Measurements from ENCODE around the gene MAP1LC3B.
"Not testable (repeated sequence)": the region's sequence is repeated elsewhere in the genome, so short reads cannot be mapped to it uniquely, and the experiment has no call there.

The MAP1LC3B gene

GRCh38 chr16:87383505-87384161 lies 8.5 kb upstream of the MAP1LC3B start, which contains the start of gene FBXO31:
Gene FBXO31 (minus strand): TSS chr16:87383776. CDS start chr16:87383744, 32 bp downstream.
- DNase-seq: peak; percentile 82 to 99

GRCh38 chr16:87384162-87384874 lies 7.8 kb upstream of the MAP1LC3B start:
- DNase-seq: no peak

GRCh38 chr16:87384875-87385167 lies 7.3 kb upstream of the MAP1LC3B start:
- not testable (repeated sequence) for DNase-seq

- DNase-seq: peak; percentile 66 to 95
Observed at GRCh38 chr16:87387942-87388817, 4.0 kb upstream of the MAP1LC3B start.

- DNase-seq: no peak
Observed at GRCh38 chr16:87388818-87389134, 3.4 kb upstream of the MAP1LC3B start.

GRCh38 chr16:87389245-87389644 lies 2.9 kb upstream of the MAP1LC3B start:
- no peak for DNase-seq

- DNase-seq: not testable (repeated sequence)
Observed at GRCh38 chr16:87389914-87390313, 2.2 kb upstream of the MAP1LC3B start.

GRCh38 chr16:87390641-87391323 lies 1.4 kb upstream of the MAP1LC3B start:
- DNase-seq: no peak

- DNase-seq: no peak
Observed at GRCh38 chr16:87391324-87391949, 699 bp upstream of the MAP1LC3B start.

GRCh38 chr16:87392821-87393679 lies 914 bp downstream of the MAP1LC3B start:
- DNase-seq: peak in 1 of 2 donors; percentile 29

- DNase-seq: no peak
Observed at GRCh38 chr16:87393680-87394055, 1.5 kb downstream of the MAP1LC3B start.

GRCh38 chr16:87395181-87395842 lies 3.2 kb downstream of the MAP1LC3B start:
- DNase-seq: no peak

- no peak for DNase-seq
Observed at GRCh38 chr16:87404764-87405625, 12.9 kb downstream of the MAP1LC3B start.

- DNase-seq: no peak
Observed at GRCh38 chr16:87406495-87407088, 14.5 kb downstream of the MAP1LC3B start.

- no peak for DNase-seq
Observed at GRCh38 chr16:87407511-87408112, 15.5 kb downstream of the MAP1LC3B start.

- no peak for DNase-seq
Observed at GRCh38 chr16:87409153-87409552, 17.0 kb downstream of the MAP1LC3B start.

- DNase-seq: no peak
Observed at GRCh38 chr16:87409781-87410180, 17.6 kb downstream of the MAP1LC3B start.

- no peak for DNase-seq
Observed at GRCh38 chr16:87410530-87410929, 18.4 kb downstream of the MAP1LC3B start.

- DNase-seq: no peak
Observed at GRCh38 chr16:87410968-87411367, 18.8 kb downstream of the MAP1LC3B start.

Measured in bone marrow (tissue), 2 donors.